Mucosa of stomach (tissue), 1 donor: ENCODE results near the gene HSD17B2.
"Not testable (repeated sequence)": the region's sequence is repeated elsewhere in the genome, so short reads cannot be mapped to it uniquely, and the experiment has no call there.

Source experiments
- H3K27me3 ChIP-seq: one replicate; pipeline ENCODE4 v1.7.0; 2013; ENCODE audit warnings: mild to moderate bottlenecking, low read length; ENCODE audit not compliant: control insufficient read depth, insufficient read depth
- H3K36me3 ChIP-seq: one replicate; pipeline ENCODE4 v1.7.0; 2013; ENCODE audit warnings: low read length; ENCODE audit not compliant: control insufficient read depth, insufficient read depth
- H3K4me1 ChIP-seq: one replicate; pipeline ENCODE4 v1.7.0; 2013; ENCODE audit warnings: mild to moderate bottlenecking, low read length; ENCODE audit not compliant: control insufficient read depth, insufficient read depth
- H3K4me3 ChIP-seq: one replicate; pipeline ENCODE4 v1.7.0; 2013; ENCODE audit warnings: low read length
- H3K9ac ChIP-seq: one replicate; pipeline ENCODE4 v1.7.0; 2013; ENCODE audit warnings: mild to moderate bottlenecking, low read length, moderate library complexity
- H3K9me3 ChIP-seq: one replicate; pipeline ENCODE4 v1.7.0; 2013; ENCODE audit warnings: mild to moderate bottlenecking, low read length, moderate library complexity; ENCODE audit not compliant: control insufficient read depth
- donor health status: Pancreatic carcinoma.

HSD17B2 gene

DNA sequence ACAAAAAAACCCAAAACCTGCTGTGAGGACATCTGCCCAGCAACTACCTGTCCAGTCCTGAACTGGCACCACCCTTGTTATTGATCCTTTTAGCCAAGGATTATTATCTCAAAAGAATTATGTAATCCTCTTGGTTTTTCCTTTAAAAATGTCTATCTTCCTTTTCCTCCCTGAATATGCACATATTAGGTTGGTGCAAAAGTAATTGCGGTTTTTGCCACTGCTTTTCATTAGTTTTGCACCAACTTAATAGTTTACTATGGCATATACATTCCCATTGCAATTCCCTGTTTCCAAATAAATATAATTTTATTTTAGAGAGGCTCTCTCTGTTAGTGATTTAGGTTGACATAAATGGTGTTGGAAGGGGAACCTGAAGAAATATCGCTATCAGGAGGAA, 83.7 kb downstream of the HSD17B2 start:
- H3K9me3 ChIP-seq: no peaks in the 10 kb centered on the region
- H3K4me3 ChIP-seq: no peak overlapping the region

DNA sequence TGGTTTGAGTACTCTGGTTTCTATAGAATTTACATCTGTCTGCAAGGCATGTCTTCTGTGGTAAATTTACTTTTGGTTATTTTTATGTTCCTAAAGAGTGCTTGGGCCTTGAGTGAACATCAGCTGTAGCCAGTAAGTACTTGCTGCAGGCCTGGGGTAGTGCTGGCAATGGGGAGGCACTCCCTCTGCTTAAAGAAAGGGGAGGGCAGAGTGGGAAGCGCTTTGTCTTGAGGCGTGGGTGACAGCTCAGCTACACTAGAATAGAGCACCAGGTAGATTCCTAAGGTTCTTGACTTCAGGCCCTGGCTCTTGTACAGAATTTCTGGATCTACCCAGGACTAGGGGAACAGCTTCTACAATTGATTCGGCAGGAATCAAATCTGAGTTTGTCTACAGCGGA, 84.4 kb downstream of the HSD17B2 start:
- H3K9ac ChIP-seq: no peak overlapping the region

More for the DNA sequence above, 83.7 kb downstream of the HSD17B2 start:
- Histone ChIP-seq H3K4me1 (no peaks in the 10 kb centered on the region), H3K36me3 (no peaks in the 10 kb centered on the region), H3K27me3 (no peaks in the 10 kb centered on the region), H3K9ac (no peak overlapping the region)

DNA sequence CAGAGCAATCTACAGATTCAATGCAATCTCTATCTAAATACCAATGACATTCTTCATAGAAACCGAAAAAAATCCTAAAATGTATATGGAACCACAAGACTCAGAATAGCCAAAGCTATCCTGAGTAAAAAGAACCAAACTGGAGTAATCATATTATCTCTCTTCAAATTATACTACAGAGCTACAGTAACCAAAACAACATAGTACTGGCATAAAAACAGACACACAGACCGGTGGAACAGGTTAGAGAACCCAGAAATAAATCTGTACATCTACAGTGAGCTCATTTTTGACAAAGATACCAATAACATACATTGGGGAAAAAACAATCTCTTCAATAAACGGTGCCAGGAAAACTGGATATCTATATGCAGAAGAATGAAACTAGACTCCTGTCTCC, 89.6 kb downstream of the HSD17B2 start:
- H3K9ac ChIP-seq: no peak overlapping the region
- no peaks in the 10 kb centered on the region for H3K9me3 ChIP-seq
- H3K36me3 ChIP-seq: no peaks in the 10 kb centered on the region
- H3K4me3 ChIP-seq: no peak overlapping the region
- no peaks in the 10 kb centered on the region for H3K27me3 ChIP-seq
- no peaks in the 10 kb centered on the region for H3K4me1 ChIP-seq

More for the DNA sequence above, 84.4 kb downstream of the HSD17B2 start:
- no peaks in the 10 kb centered on the region for H3K9me3 ChIP-seq
- H3K4me3 ChIP-seq: no peak overlapping the region
- H3K4me1 ChIP-seq: no peaks in the 10 kb centered on the region
- H3K27me3 ChIP-seq: no peaks in the 10 kb centered on the region
- H3K36me3 ChIP-seq: no peaks in the 10 kb centered on the region

DNA sequence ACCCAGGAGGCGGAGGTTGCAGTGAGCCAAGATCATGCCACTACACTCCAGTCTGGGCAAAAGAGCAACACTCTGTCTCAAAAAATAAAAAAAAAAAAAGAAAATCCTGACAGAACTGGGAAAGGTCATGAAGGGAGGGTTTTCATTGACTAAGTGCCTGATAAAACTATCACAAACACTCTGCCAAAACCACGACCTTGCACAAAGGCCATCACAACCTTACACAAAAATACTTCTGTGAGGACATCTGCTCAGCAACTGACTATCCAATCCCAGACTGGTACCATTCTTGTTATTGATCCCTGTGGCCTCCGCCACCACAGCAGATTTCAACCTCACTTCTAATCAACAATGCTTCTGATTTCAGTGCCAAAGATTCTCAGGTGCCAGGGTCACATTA, 94.8 kb downstream of the HSD17B2 start:
- no peak overlapping the region for H3K9ac ChIP-seq
- no peaks in the 10 kb centered on the region for H3K4me1 ChIP-seq
- no peaks in the 10 kb centered on the region for H3K36me3 ChIP-seq
- no peak overlapping the region for H3K4me3 ChIP-seq
- no peaks in the 10 kb centered on the region for H3K9me3 ChIP-seq
- no peaks in the 10 kb centered on the region for H3K27me3 ChIP-seq

DNA sequence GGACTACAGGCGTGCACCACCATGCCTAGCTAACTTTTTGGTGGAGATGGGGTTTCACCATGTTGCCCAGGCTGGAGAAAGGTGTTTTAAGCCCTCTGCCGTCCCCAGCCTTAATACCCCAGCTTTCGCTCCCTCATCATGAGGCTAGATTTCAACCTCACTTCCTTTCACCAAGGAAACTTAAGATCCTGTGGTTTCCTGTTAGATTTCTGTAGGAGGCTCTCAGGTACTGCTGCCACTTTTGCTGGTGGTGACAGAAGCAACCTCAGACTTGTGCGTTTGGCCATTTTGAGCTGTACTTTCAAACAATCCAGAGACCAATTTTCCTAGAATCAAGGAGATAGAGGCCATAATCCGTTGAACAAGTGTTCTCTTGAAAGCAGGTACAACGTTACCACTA, 98.7 kb downstream of the HSD17B2 start:
- H3K4me1 ChIP-seq: peaks cover 9% of the 10 kb centered on the region
- H3K36me3 ChIP-seq: no peaks in the 10 kb centered on the region
- no peak overlapping the region for H3K4me3 ChIP-seq
- H3K27me3 ChIP-seq: no peaks in the 10 kb centered on the region
- no peak overlapping the region for H3K9ac ChIP-seq
- no peaks in the 10 kb centered on the region for H3K9me3 ChIP-seq

DNA sequence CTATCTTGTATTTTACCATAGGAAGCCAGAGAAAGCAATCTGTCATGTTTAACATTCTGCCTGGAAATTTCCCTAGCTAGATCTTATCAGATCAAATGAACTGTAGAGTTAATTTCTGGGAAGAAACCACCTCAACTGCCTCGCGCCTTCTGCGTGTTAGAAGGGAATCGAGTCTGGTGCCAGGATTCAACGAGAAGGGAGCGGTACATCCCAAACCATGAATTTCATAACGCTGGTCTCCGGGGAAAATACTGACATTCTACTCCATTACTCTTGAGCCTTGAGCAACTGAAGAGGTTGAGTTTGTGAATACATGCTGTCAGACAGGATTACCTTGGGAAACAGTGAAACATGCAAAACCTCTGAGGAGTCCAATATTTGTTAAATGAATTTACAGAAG, 99.8 kb downstream of the HSD17B2 start:
- no peak overlapping the region for H3K4me3 ChIP-seq
- H3K4me1 ChIP-seq: peaks cover 9% of the 10 kb centered on the region
- H3K36me3 ChIP-seq: no peaks in the 10 kb centered on the region
- no peaks in the 10 kb centered on the region for H3K27me3 ChIP-seq
- H3K9me3 ChIP-seq: no peaks in the 10 kb centered on the region
- H3K9ac ChIP-seq: no peak overlapping the region

DNA sequence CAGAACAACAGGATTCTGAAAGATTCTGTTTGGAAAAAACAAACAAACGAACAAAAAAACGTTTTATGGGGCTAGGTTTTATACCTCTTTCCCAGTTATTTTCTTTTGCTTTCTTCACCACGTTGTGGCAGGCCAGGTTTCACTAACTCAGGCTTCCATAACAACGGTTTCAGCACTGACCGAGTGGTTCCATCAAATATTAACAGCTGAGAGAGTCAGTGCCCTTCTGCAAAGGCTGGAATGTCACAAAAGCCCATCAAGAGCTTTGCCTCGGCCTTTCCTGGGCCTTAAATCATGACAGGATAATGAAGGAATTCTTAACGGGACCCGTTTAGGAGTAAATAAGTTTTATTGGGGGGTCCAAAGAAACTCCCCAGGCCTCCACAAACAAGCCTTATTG, 100.8 kb downstream of the HSD17B2 start:
- no peaks in the 10 kb centered on the region for H3K27me3 ChIP-seq
- H3K36me3 ChIP-seq: no peaks in the 10 kb centered on the region
- no peaks in the 10 kb centered on the region for H3K9me3 ChIP-seq
- peaks cover 9% of the 10 kb centered on the region for H3K4me1 ChIP-seq
- H3K9ac ChIP-seq: no peak overlapping the region
- H3K4me3 ChIP-seq: no peak overlapping the region

DNA sequence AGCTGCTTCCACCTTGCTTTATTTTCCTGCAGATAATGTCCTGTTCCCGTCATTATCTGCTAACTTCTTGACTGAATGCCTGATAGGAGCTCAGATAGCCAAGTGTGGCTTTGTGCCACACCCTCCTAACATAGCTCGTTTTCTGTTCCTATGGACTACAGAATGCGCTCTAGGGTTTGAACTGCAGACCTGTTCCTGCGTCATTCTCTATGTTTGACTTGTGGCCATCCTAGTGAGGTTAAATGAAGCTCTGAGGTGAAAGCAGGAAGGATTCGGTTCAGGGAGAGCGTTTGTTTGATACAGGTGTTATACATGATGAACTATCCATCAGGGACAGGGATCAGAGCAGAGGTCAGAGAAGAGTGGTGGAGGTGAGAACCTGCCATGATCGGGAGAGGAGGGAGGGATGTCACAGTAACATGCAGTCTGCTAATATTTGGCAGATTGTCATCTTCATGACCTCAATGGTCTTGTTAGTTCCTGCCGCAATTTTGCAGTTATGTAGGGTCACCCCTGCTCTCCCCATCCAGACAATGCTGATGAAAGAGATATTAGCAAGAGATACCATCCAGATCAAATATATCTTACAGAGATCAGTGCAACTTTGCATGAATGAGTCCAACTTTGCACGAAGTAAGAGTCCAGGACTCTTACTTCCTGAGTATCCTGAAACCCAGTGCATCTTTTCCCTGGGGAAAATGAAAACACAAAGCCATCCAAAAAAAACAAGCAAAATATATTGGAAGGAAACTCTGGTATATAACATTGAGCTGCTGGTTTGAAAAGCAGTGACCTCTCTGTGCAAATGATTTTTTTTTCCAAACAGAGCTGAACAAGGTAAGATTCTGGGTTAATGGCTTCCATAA, 102.1 kb downstream of the HSD17B2 start:
- Histone ChIP-seq H3K9ac (no peak overlapping the region), H3K4me1 (peaks cover 9% of the 10 kb centered on the region), H3K4me3 (no peak overlapping the region), H3K36me3 (no peaks in the 10 kb centered on the region), H3K9me3 (no peaks in the 10 kb centered on the region), H3K27me3 (no peaks in the 10 kb centered on the region)

DNA sequence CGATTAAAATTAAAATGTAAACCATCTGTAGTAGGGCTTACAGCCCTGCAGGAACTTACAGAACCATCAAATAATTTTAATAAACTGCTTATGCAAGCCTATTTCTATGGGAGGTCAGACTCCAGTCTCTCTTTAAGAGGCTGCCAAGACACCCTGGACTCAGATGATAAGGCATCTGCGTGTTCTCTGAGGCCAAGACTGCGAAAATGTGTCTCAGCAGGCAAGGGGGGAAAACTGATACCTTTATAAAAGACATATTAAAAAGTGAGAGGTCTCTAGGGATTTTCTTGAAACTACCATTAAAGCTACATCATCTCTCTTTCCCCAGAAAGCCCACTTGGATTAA, 102.7 kb downstream of the HSD17B2 start:
- H3K9me3 ChIP-seq: no peaks in the 10 kb centered on the region
- H3K36me3 ChIP-seq: no peaks in the 10 kb centered on the region
- no peak overlapping the region for H3K9ac ChIP-seq
- H3K4me3 ChIP-seq: no peak overlapping the region
- H3K4me1 ChIP-seq: peaks cover 9% of the 10 kb centered on the region
- H3K27me3 ChIP-seq: no peaks in the 10 kb centered on the region

DNA sequence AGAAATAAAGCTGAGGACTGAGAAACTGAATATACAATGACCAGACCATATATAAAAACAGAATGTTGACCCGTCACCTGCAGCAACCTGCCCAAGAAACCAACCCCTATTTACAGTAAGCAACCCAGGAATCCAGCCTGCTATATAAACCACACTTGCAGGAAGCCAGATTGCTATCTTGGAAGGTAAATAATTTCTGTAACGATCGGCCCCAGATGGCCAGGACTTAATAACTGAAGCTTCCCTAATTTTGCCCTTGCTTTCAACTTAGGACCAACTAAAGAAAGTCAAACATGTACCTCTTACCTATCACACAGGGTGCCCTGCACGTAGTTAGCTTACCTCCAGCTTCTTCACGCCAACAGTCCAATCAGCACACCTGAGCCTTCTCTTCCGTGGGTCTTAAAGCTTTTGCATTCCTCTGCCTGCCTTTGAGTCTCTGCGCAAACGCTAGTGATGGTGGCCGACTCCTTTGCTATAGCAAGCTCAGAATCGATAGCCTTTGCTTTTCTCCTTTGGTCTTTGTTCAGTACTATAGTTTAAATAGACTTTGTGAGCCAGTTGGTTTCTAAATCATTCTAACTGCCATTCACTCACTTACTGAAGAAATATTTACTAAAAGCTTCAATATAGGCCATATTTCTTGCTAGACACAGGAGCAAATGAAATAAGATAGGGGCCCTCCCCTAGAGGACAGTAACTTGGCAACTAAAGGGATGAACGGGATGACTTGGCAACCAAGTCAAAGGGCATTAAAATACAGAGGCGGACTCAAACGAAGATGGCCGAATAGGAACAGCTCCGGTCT, 103.6 kb downstream of the HSD17B2 start:
- Histone ChIP-seq H3K4me3 (peak overlapping the region; percentile 32), H3K27me3 (no peaks in the 10 kb centered on the region), H3K4me1 (peaks cover 9% of the 10 kb centered on the region), H3K9ac (peak overlapping the region; percentile 64), H3K9me3 (no peaks in the 10 kb centered on the region), H3K36me3 (no peaks in the 10 kb centered on the region)

DNA sequence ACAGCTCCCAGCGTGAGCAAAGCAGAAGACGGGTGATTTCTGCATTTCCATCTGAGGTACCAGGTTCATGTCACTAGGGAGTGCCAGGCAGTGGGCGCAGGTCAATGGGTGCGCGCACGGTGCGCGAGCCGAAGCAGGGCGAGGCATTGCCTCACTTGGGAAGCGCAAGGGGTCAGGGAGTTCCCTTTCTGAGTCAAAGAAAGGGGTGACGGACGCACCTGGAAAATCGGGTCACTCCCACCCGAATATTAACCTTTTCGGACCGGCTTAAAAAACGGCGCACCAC, 104.2 kb downstream of the HSD17B2 start:
- H3K9me3 ChIP-seq, H3K4me1 ChIP-seq, H3K36me3 ChIP-seq, H3K4me3 ChIP-seq, H3K27me3 ChIP-seq: not testable (repeated sequence)
- peak overlapping the region; percentile 64 for H3K9ac ChIP-seq

DNA sequence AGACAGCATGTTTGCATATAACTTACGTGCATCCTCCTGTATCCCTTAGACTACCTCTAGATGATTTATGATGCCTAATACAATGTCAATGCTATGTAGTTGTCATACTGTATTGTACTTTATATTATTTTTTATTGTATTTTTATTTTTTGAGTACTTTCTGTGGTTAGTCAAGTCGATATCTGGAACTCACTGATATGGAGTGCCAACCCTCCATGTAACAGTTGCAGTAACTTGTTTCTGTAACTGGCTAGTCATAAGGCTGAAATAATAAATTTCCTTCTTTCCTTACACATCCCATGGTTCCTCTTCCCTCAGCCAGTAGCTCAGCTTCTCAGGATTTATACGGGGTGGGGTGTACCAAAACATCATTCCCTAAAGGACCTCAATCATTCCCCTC, 111.5 kb downstream of the HSD17B2 start:
- no peaks in the 10 kb centered on the region for H3K9me3 ChIP-seq
- no peak overlapping the region for H3K4me3 ChIP-seq
- H3K4me1 ChIP-seq: no peaks in the 10 kb centered on the region
- no peak overlapping the region for H3K9ac ChIP-seq
- no peaks in the 10 kb centered on the region for H3K27me3 ChIP-seq
- H3K36me3 ChIP-seq: no peaks in the 10 kb centered on the region
